IMR-90 (cell line): ENCODE results near the gene TCF7L2. TPM values are rescaled to one million over a fixed set of nuclear protein-coding genes. Genes with fewer than 3 reads are reported as not detected.

Source experiments
- ATAC-seq: fragments of 200-7000 bp; cut with Tn5 transposase; 2 replicates; pipeline ENCODE4 v1.9.1; 2020; ENCODE audit warnings: low read depth, mild to moderate bottlenecking, moderate library complexity
- BruUV-seq: library from RNA; stranded (reverse); fragments of 400-500 nt; replicated peaks from 2 replicates; lab custom pipeline; 2021; lab: Mats Ljungman, UMichigan
- CTCF ChIA-PET: fragments of 300-600 bp; formaldehyde crosslinking; extraction: SDS; loops from one replicate; lab custom pipeline; 2021; ENCODE audit warnings: antibody characterized with exemption; lab: Yijun Ruan, JAX
- POLR2A ChIA-PET: fragments of 300-600 bp; sonication (Branson Sonifier 250); formaldehyde crosslinking; loops from one replicate; lab custom pipeline; 2022; ENCODE audit warnings: antibody characterized with exemption; ENCODE audit not compliant: unreplicated experiment; lab: Charles Lee
- DNase-seq: peaks from one replicate; pipeline ENCODE4 v3.0.0; 2013
- H2AFZ ChIP-seq: replicated peaks from 2 replicates; pipeline ENCODE3; 2013; ENCODE audit warnings: low read length, mild to moderate bottlenecking; ENCODE audit not compliant: poor library complexity
- H2AK5ac ChIP-seq: 2 replicates; pipeline ENCODE4 v1.6.1; 2013; ENCODE audit warnings: low read depth, low read length, inconsistent platforms
- H2AK9ac ChIP-seq: replicated peaks from 2 replicates; pipeline ENCODE3; 2013; ENCODE audit warnings: mild to moderate bottlenecking, low read depth, low read length, moderate library complexity; ENCODE audit not compliant: poor library complexity
- H2BK120ac ChIP-seq: 2 replicates; pipeline ENCODE4 v1.6.1; 2013; ENCODE audit warnings: low read depth, low read length, inconsistent platforms
- H2BK15ac ChIP-seq: 3 replicates; pipeline ENCODE4 v1.6.1; 2013; ENCODE audit warnings: low read depth, low read length, inconsistent platforms
- H2BK20ac ChIP-seq: 2 replicates; pipeline ENCODE4 v1.6.1; 2013; ENCODE audit warnings: low read depth, mild to moderate bottlenecking, inconsistent platforms, low read length, moderate library complexity
- H2BK5ac ChIP-seq: 2 replicates; pipeline ENCODE4 v1.6.1; 2013; ENCODE audit warnings: mild to moderate bottlenecking, low read depth, low read length, inconsistent platforms; ENCODE audit not compliant: poor library complexity, severe bottlenecking
- H3K14ac ChIP-seq: replicated peaks from 2 replicates; pipeline ENCODE4 v1.6.1; 2013; ENCODE audit warnings: low read depth, low read length, inconsistent platforms
- H3K18ac ChIP-seq: 2 replicates; pipeline ENCODE4 v1.6.1; 2013; ENCODE audit warnings: low read depth, low read length, control low read depth
- H3K23ac ChIP-seq: 2 replicates; pipeline ENCODE4 v1.6.1; 2013; ENCODE audit warnings: low read depth, low read length, inconsistent platforms
- H3K27ac ChIP-seq: 2 replicates; pipeline ENCODE4 v1.5.1; 2013; ENCODE audit warnings: mild to moderate bottlenecking, control low read depth, low read length; ENCODE audit not compliant: insufficient read depth
- H3K27me3 ChIP-seq: 2 replicates; pipeline ENCODE4 v1.6.1; 2013; ENCODE audit warnings: low read length; ENCODE audit not compliant: control insufficient read depth, insufficient read depth
- H3K36me3 ChIP-seq: 2 replicates; pipeline ENCODE4 v1.6.1; 2013; ENCODE audit warnings: low read length, mixed read lengths; ENCODE audit not compliant: control insufficient read depth, insufficient read depth
- H3K4ac ChIP-seq: 2 replicates; pipeline ENCODE4 v1.6.1; 2013; ENCODE audit warnings: low read depth, low read length, inconsistent platforms
- H3K4me1 ChIP-seq: 2 replicates; pipeline ENCODE4 v1.6.1; 2013; ENCODE audit warnings: low read length, mixed read lengths; ENCODE audit not compliant: control insufficient read depth, insufficient read depth
- H3K4me2 ChIP-seq: 2 replicates; pipeline ENCODE4 v1.6.1; 2013; ENCODE audit warnings: low read depth, mild to moderate bottlenecking, control low read depth, low read length, moderate library complexity
- H3K4me3 ChIP-seq: 2 replicates; pipeline ENCODE4 v1.5.1; 2013; ENCODE audit warnings: low read depth, mild to moderate bottlenecking, control low read depth, low read length, moderate library complexity; ENCODE audit not compliant: insufficient read depth
- H3K56ac ChIP-seq: 2 replicates; pipeline ENCODE4 v1.6.1; 2013; ENCODE audit warnings: low read length, inconsistent platforms; ENCODE audit not compliant: insufficient read depth; ENCODE audit errors: extremely low read depth
- H3K79me1 ChIP-seq, 2 experiments: 2 replicates each; pipeline ENCODE4 v1.6.1; 2013; ENCODE audit warnings: low read length in 2 of 2, inconsistent platforms in 1 of 2, low read depth in 1 of 2
- H3K9ac ChIP-seq: 2 replicates; pipeline ENCODE4 v1.6.1; 2013; ENCODE audit warnings: low read depth, low read length, control low read depth
- H3K9me1 ChIP-seq: 2 replicates; pipeline ENCODE4 v1.6.1; 2013; ENCODE audit warnings: low read length, inconsistent platforms; ENCODE audit not compliant: insufficient read depth
- H3K9me3 ChIP-seq: 2 replicates; pipeline ENCODE4 v1.6.1; 2013; ENCODE audit warnings: low read length; ENCODE audit not compliant: control insufficient read depth, insufficient read depth
- H4K20me1 ChIP-seq: 2 replicates; pipeline ENCODE4 v1.6.1; 2013; ENCODE audit warnings: low read length, inconsistent platforms; ENCODE audit not compliant: insufficient read depth
- H4K5ac ChIP-seq: 2 replicates; pipeline ENCODE4 v1.6.1; 2013; ENCODE audit warnings: mild to moderate bottlenecking, low read depth, low read length, control low read depth
- H4K8ac ChIP-seq, 2 experiments: 2 replicates each; pipeline ENCODE4 v1.6.1; 2013; ENCODE audit warnings: low read depth in 2 of 2, low read length in 2 of 2, control low read depth in 1 of 2, inconsistent platforms in 1 of 2
- H4K91ac ChIP-seq: 2 replicates; pipeline ENCODE4 v1.6.1; 2013; ENCODE audit warnings: low read depth, low read length, inconsistent platforms; ENCODE audit not compliant: insufficient read depth
- CHD1 ChIP-seq: IDR thresholded peaks from 2 replicates; pipeline ENCODE4 v1.6.1; 2012; ENCODE audit warnings: low read depth, low read length, improper control_type of control experiment
- CTCF ChIP-seq: conservative IDR thresholded peaks from 2 replicates; pipeline ENCODE4 v1.5.1; 2012; ENCODE audit warnings: mild to moderate bottlenecking, low read depth, low read length, improper control_type of control experiment
- ELK1 ChIP-seq: fragments of 150-350 bp; IDR thresholded peaks from 2 replicates; pipeline ENCODE4 v1.6.1; 2016; ENCODE audit warnings: low read depth, mild to moderate bottlenecking, low read length, moderate library complexity, borderline replicate concordance
- FOS ChIP-seq: fragments of 150-350 bp; IDR thresholded peaks from 2 replicates; pipeline ENCODE4 v1.6.1; 2016; ENCODE audit warnings: low read depth, low read length
- MAFK ChIP-seq: IDR thresholded peaks from 2 replicates; pipeline ENCODE4 v1.6.1; 2012; ENCODE audit warnings: low read depth, low read length, improper control_type of control experiment
- MAZ ChIP-seq: IDR thresholded peaks from 2 replicates; pipeline ENCODE4 v1.6.1; 2012; ENCODE audit warnings: low read depth, mild to moderate bottlenecking, low read length, improper control_type of control experiment, moderate library complexity, borderline replicate concordance
- SMC3 ChIP-seq: fragments of 150-350 bp; IDR thresholded peaks from 2 replicates; pipeline ENCODE4 v1.6.1; 2016; ENCODE audit warnings: low read depth, mild to moderate bottlenecking, antibody characterized with exemption, low read length, moderate library complexity
- USF2 ChIP-seq: fragments of 150-350 bp; IDR thresholded peaks from 2 replicates; pipeline ENCODE4 v1.6.1; 2017; ENCODE audit warnings: mild to moderate bottlenecking, antibody characterized with exemption, low read length, low read depth
- WGBS, 2 experiments: methylation state at CpG; one replicate each; pipeline versions ENCODE4 v1.1.5 to v1.1.7; 2013; ENCODE audit warnings: missing lambda C conversion rate in 2 of 2; ENCODE audit not compliant: insufficient read length in 1 of 2; ENCODE audit errors: extremely low coverage in 2 of 2; 5-methylcytosine and 5-hydroxymethylcytosine counted together
- dilution Hi-C: fragments of 300-500 bp; cut with HindIII; formaldehyde crosslinking; loops from one replicate; pipeline ENCODE4 v1.14.3; 2018; ENCODE audit warnings: low sequenced_read_pairs; ENCODE audit not compliant: unreplicated experiment
- in situ Hi-C: fragments of 300-500 bp; cut with MboI; formaldehyde crosslinking; loops from 3 replicates; pipeline ENCODE4 v1.14.3; 2019; ENCODE audit warnings: low sequenced_read_pairs, inconsistent platforms, mixed read lengths
- intact Hi-C: fragments of 100-400 bp; cut with micrococcal nuclease; formaldehyde crosslinking; loops from 2 replicates; pipeline ENCODE4 v1.10.0; 2022
- polyA plus RNA-seq, 3 experiments: library from polyadenylated mRNA; depleted of rRNA; stranded (reverse); fragments of >200 nt; gene quantifications; 2 replicates each; pipeline ENCODE4 v1.2.3, GENCODE V29; 2012; ENCODE audit warnings: low replicate concordance in 1 of 3
- total RNA-seq: library from RNA; depleted of rRNA; stranded (reverse); fragments of >200 nt; gene quantifications from 2 replicates; pipeline ENCODE4 v1.2.3, GENCODE V29; 2012

Gene TCF7L2
- total and polyA plus RNA-seq, 2 of the 4 experiments (the other 2 are of a cell fraction), result 1.3 to 12.2 TPM

- Histone ChIP-seq H3K9me3 (no peaks in the 10 kb centered on the region), H3K4ac (no peak overlapping the region), H3K27me3 (no peaks in the 10 kb centered on the region), H2AK9ac (no peak overlapping the region), H3K36me3 (peaks cover 5% of the 10 kb centered on the region; the same call in 1 of the 2 replicates), H3K79me1 (peaks cover 28 to 75% of the 10 kb centered on the region in 2 experiments), H2AFZ (no peak overlapping the region), H3K9ac (no peak overlapping the region), H3K4me3 (no peak overlapping the region), H4K91ac (no peak overlapping the region), H2BK5ac (no peak overlapping the region), H3K14ac (no peak overlapping the region), H3K9me1 (peaks cover 23% of the 10 kb centered on the region), H4K20me1 (peaks cover 62% of the 10 kb centered on the region), H2AK5ac (no peak overlapping the region), H2BK15ac (no peak overlapping the region), H3K4me2 (no peak overlapping the region), H3K18ac (no peak overlapping the region), H3K23ac (no peak overlapping the region), H3K27ac (no peak overlapping the region), H2BK20ac (no peak overlapping the region), H3K4me1 (peaks cover 3% of the 10 kb centered on the region), H3K56ac (no peak overlapping the region), H4K8ac (no peak overlapping the region), H4K5ac (no peak overlapping the region), H2BK120ac (no peak overlapping the region)
- in situ Hi-C loops, result no loop called here
- dilution Hi-C loops, result no loop called here
- intact Hi-C loops, result no loop called here
- POLR2A ChIA-PET, result no interaction called here
- BruUV-seq, result no TSS peak
- DNase-seq, result no peak
- no CpG with 5 or more reads among the region's 4 CpGs for WGBS, 2 experiments
- no peak for TF ChIP-seq FOS
- TF ChIP-seq SMC3, result no peak
- TF ChIP-seq ELK1, result no peak
- no peak for TF ChIP-seq CHD1
- TF ChIP-seq MAFK, result no peak
- TF ChIP-seq CTCF, result no peak
- no peak for TF ChIP-seq MAZ
- TF ChIP-seq USF2, result no peak
- CTCF ChIA-PET, result no interaction called here
- ATAC-seq, result no peak
Observed at GRCh38 chr10:112999102-112999501, 49.1 kb downstream of the TCF7L2 start.
